NCI-H774 (cell line): ENCODE results near the gene BLVRB.
A peak's percentile ranks its signal among the peaks of the same experiment; 100 is the strongest.
"Not testable (repeated sequence)": the region's sequence is repeated elsewhere in the genome, so short reads cannot be mapped to it uniquely, and the experiment has no call there.

Source experiments
- DNase-seq: peaks from one replicate; lab custom pipeline; 2025; lab: John Stamatoyannopoulos, UW

The BLVRB gene

DNA sequence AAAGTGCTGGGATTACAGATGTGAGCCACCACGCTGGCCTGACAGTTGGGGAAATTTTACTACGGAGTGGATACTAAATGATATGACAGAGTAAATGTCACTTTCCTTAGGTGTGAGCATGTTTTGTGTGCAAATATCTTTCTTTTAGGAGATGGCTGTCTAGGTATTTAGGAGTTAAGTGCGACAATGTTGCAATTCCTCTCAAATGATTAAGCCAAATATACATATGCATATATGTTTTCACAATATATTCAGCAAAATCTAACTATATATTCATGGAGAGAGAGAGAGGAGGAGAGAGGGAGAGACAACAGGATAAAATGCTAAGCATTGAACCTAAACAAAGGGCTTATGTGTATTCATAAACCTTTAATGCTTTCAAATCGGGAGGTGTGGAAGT lies 16.0 kb downstream of the BLVRB start:
- DNase-seq, result no peak

DNA sequence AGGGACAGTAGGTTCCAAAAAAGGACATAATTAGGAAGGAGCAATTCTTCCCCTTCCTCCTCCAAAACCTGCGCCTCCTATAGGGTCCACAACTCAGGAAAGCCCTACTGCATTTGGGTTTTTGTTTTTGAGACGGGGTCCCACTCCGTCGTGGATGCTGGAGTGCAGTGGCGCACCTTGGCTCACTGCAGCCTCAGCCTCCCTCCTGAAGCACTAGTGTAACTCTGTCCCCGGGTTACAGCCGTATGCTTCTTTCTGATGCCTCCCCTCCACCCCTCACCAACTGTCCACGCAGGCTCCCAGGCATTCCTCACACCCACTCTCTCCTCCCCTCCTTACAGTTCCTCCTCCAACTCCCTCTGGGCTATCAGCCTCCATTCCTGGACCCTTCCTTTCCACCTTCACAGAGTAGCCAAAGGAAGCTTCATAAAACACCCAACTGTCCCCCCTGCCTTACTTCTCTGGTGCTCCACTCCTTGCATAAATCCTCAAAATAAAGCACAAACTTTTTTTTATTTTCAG lies 19.2 kb downstream of the BLVRB start:
- DNase-seq, result no peak

- DNase-seq, result no peak
Observed at GRCh38 chr19:40445780-40446262, 19.7 kb downstream of the BLVRB start.

GRCh38 chr19:40444825-40445312 lies 20.7 kb downstream of the BLVRB start:
- peak; percentile 69 for DNase-seq

GRCh38 chr19:40444000-40444824 lies 21.3 kb downstream of the BLVRB start, which contains the start of gene SERTAD3:
Gene SERTAD3, minus strand, starts transcription at chr19:40444335. Its CDS starts 2,255 bp downstream, at chr19:40442080.
- DNase-seq, result peak; percentile 92

DNA sequence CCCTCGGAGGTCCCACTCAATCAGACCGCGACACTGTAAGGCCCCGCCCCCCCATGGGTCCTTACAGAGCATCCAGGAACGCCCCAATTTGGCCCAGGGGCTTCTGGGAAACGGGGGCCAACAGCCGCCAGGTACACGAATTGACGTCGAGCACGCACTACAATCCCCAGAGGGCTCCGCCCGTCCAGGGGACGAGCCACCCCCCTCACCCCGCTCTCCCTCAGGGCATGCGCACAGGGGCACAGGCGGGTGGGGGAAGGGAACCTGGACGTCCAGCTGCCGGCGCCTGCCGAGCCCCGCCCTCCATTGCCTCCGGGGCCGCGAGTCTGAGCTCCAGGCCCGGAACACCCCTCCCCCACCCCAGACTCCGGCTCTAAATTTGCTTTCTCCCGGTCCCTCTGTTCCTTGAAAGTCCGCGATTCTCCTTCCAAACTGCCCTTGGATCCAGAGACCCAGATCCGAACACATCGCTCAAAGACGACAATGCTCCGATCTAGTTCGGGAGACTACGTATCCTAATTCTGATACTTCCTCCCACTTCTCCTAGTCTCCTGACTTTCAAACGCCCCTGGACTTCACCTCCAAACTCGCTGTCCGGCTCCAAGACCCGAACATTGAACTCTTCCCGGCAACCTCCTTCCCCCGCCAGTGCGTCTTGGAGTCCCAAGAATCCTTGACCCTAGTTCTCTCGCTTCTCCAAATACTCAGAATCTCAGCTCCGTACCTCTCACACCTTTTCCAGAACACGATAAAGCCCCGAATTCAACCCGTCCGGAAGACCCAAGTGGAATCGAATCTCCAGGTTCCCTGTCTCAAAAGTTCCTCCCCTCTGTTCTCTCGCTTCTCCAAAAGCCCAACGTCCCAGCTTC lies 22.2 kb downstream of the BLVRB start:
- DNase-seq, result peak; percentile 98

GRCh38 chr19:40442328-40443130 lies 23.0 kb downstream of the BLVRB start:
- DNase-seq, result no peak

DNA sequence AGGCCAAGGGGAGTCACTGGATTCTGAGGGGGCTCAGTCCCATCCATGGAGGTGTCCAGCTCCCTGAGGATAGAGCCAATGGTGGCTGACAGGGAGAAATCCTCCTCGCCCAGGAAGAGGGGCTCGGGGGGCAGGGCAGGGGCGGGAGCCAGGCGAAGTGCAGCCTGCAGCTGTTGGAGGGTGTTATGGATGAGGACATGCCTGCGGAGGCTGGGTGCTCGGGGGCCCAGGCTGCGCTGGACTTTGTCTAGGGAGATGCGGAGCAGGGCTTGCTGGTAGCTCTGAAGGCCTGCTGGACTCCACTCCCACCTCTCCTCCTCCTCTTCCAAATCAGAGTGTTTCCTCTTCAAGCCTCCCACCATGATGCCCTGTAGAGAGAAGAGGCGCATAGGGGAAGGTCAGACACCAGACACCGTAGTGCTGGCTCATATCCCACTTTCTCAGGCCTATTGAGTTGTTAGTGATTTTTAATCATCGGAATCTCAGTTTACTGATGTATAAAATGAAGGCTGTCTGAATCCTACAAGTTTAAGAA lies 23.8 kb downstream of the BLVRB start:
- no peak for DNase-seq

DNA sequence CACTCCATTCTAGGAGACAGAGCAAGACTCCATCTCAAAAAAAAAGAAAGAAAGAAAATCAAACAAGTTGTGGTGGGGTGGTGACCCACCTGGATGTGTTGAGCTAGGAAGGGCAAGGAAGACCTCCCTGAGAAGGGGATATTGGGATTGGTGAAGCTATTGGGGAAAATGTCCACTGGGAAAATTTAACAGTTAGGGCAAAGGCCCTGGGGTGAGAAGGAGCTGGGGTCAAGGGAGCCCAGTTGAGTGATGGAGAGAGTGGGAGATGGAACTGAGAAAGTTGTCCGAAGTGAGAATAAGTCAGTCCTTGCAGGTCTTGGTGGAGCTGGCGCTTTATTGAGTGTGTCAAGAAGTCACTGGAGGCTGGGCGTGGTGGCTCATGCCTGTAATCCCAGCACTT lies 27.3 kb downstream of the BLVRB start:
- no peak for DNase-seq

GRCh38 chr19:40433391-40434216 lies 31.9 kb downstream of the BLVRB start:
- peak; percentile 74 for DNase-seq

- DNase-seq, result not testable (repeated sequence)
Observed at GRCh38 chr19:40432760-40433159, 32.8 kb downstream of the BLVRB start.

DNA sequence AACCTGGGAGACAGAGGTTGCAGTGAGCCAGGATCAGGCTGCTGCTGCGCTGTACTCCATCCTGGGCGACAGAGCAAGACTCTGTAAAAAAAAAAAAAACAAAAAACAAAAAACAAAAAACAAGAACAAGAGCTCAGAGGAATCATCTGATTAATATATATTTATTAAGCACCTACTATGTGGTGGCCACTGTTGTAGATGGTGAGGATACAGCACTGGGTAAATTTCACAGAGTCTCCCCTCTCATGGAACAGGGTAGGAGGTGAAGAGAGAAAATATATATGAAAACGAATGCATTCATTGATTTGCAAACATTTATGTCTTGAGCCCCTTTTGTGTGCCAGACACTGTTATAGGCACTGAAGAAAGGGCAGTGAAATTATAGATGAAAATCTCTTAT lies 33.8 kb downstream of the BLVRB start:
- no peak for DNase-seq

DNA sequence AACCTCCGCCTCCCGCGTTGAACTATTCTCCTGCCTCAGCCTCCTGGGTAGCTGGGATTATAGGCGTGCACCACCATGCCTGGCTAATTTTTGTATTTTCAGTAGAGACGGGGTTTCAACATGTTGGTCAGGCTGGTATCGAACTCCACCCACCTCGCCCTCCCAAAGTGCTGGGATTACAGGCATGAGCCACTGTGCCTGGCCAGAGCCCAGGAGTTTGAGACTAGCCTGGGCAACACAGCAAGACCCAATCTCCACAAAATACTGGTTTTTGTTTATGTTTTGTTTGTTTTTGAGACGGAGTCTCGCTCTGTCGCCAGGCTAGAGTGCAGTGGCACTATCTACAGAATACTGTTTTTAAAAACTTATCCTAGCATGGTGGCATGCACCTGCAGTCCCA lies 35.3 kb downstream of the BLVRB start:
- not testable (repeated sequence) for DNase-seq

- not testable (repeated sequence) for DNase-seq
Observed at GRCh38 chr19:40428197-40428596, 37.3 kb downstream of the BLVRB start.

- peak; percentile 98 for DNase-seq
Observed at GRCh38 chr19:40425450-40426287, 39.9 kb downstream of the BLVRB start, which contains the start of gene SERTAD1. Gene SERTAD1, minus strand, starts transcription at chr19:40425992. Its CDS starts 2,446 bp downstream, at chr19:40423546.

DNA sequence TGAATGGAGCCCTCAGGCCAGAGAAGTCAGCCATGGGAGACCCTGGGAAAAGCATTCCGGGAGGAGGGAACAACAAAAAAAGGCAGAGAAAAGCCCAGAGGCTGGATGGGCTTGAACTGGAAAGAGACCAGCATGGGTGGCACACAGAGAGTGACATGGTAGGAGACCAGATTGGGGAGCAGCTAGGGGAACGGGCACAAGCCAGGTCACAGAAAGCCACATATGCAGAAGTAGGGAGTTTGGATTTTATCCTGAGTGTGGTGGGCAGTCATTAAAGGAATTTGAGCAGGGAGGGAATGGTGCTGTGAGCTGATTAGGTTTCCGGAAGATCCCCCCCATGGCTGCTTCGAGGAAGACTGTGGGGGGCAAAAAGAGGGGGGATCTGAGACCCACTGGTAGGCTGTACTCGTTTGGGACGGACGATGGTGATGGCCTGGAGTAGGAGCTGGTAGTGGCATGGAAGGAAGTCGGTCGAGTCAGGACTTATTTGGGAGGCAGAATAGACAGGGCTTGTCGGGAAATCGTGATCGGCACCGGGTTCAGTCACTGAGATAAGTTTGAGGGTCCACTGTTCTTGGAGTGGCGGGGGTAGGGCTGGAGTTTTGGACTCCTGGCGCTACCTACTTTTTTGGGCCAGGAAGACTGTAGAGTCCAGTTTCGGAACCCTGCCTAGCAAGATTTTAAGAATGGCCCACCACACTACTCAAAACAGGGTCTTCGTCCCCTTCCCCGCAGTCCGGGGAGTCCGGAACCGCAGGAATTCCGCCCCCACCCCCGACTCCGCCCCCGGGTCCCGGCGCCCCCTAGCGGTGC lies 40.7 kb downstream of the BLVRB start:
- DNase-seq, result no peak

- no peak for DNase-seq
Observed at GRCh38 chr19:40423938-40424337, 41.6 kb downstream of the BLVRB start.
